GM10266 (cell line): ENCODE results near the gene ACBD6.

Experiments
- DNase-seq: peaks from one replicate; pipeline ENCODE4 v3.0.0; 2012; ENCODE audit errors: extremely low spot score
- CTCF ChIP-seq: IDR thresholded peaks from 2 replicates; pipeline ENCODE4 v1.5.1; 2012; ENCODE audit warnings: mild to moderate bottlenecking, low read depth; ENCODE audit not compliant: control insufficient read depth, insufficient read depth; ENCODE audit errors: missing control alignments

ACBD6 gene

GRCh38 chr1:180277476-180278193, 224.7 kb downstream of the ACBD6 start:
- DNase-seq: no peak
- no peak for TF ChIP-seq CTCF

- no peak for TF ChIP-seq CTCF
- no peak for DNase-seq
Measured at GRCh38 chr1:180275726-180276125, 226.7 kb downstream of the ACBD6 start.

- no peak for DNase-seq
- no peak for TF ChIP-seq CTCF
Measured at GRCh38 chr1:180274221-180274620, 228.2 kb downstream of the ACBD6 start.

GRCh38 chr1:180273066-180273465, 229.3 kb downstream of the ACBD6 start:
- no peak for TF ChIP-seq CTCF
- DNase-seq: no peak

GRCh38 chr1:180272395-180272794, 230.0 kb downstream of the ACBD6 start:
- no peak for TF ChIP-seq CTCF
- DNase-seq: no peak

GRCh38 chr1:180271272-180272255, 230.8 kb downstream of the ACBD6 start:
- DNase-seq: no peak
- TF ChIP-seq CTCF: no peak
